Natural killer cell (primary cell): ENCODE data around the gene TIMP2. TPM values are rescaled to one million over a fixed set of nuclear protein-coding genes. Genes with fewer than 3 reads are reported as not detected.

Experiments
- ATAC-seq, 3 donors: fragments of 150-1000 bp in 2 of 3; fragments of 200-7000 bp in 1 of 3; cut with Tn5 transposase; 1 replicate in 1 of 3; 2 replicates in 2 of 3; pipeline ENCODE4 v1.10.0; 2021; ENCODE audit warnings: mild to moderate bottlenecking in 2 of 3, moderate library complexity in 2 of 3
- DNase-seq, 2 donors: peaks; one replicate each; pipeline versions ENCODE4 v3.0.0 to v3.0.0-alpha.2; 2013 to 2021; ENCODE audit warnings: mixed read lengths in 1 of 2
- H3K27ac ChIP-seq: one replicate; pipeline ENCODE4 v1.5.1; 2013; ENCODE audit warnings: mild to moderate bottlenecking, low read length
- H3K27me3 ChIP-seq: one replicate; pipeline ENCODE4 v1.6.1; 2013; ENCODE audit warnings: low read length; ENCODE audit not compliant: control insufficient read depth, insufficient read depth
- H3K36me3 ChIP-seq: one replicate; pipeline ENCODE4 v1.6.1; 2013; ENCODE audit warnings: low read length; ENCODE audit not compliant: control insufficient read depth, insufficient read depth
- H3K4me1 ChIP-seq: one replicate; pipeline ENCODE4 v1.6.1; 2013; ENCODE audit warnings: low read length; ENCODE audit not compliant: control insufficient read depth, insufficient read depth
- H3K4me3 ChIP-seq: one replicate; pipeline ENCODE4 v1.5.1; 2013; ENCODE audit warnings: low read length
- H3K9me3 ChIP-seq: one replicate; pipeline ENCODE4 v1.6.1; 2013; ENCODE audit warnings: low read length; ENCODE audit not compliant: control insufficient read depth, insufficient read depth
- H3K27ac Mint-ChIP-seq, 2 donors: one replicate each; pipeline ENCODE4 v1.8.0; 2022; ENCODE audit warnings: mild to moderate bottlenecking in 2 of 2, mixed read lengths in 2 of 2, moderate library complexity in 1 of 2
- H3K27me3 Mint-ChIP-seq, 2 donors: one replicate each; pipeline ENCODE4 v1.8.0; 2022; ENCODE audit warnings: low read depth in 2 of 2, mixed read lengths in 2 of 2
- H3K36me3 Mint-ChIP-seq: one replicate; pipeline ENCODE4 v1.8.0; 2022; ENCODE audit warnings: mixed read lengths
- H3K4me1 Mint-ChIP-seq, 2 donors: one replicate each; pipeline ENCODE4 v1.8.0; 2022; ENCODE audit warnings: mixed read lengths in 2 of 2
- H3K4me3 Mint-ChIP-seq: one replicate; pipeline ENCODE4 v1.8.0; 2022; ENCODE audit warnings: mild to moderate bottlenecking, moderate library complexity, mixed read lengths
- H3K9me3 Mint-ChIP-seq, 2 donors: one replicate each; pipeline ENCODE4 v1.8.0; 2022; ENCODE audit warnings: mixed read lengths in 2 of 2
- CTCF ChIP-seq: fragments of 200-600 bp; IDR thresholded peaks from one replicate; pipeline ENCODE4 v1.8.0; 2022; ENCODE audit warnings: antibody characterized with exemption
- WGBS: methylation state at CpG from one replicate; pipeline ENCODE4 v1.1.7; 2013; ENCODE audit warnings: missing lambda C conversion rate; ENCODE audit not compliant: insufficient coverage; 5-methylcytosine and 5-hydroxymethylcytosine counted together
- intact Hi-C: fragments of 100-400 bp; cut with micrococcal nuclease; formaldehyde crosslinking; loops from one replicate; pipeline ENCODE4 v1.14.2; 2022
- total RNA-seq, 4 donors: library from RNA; stranded (reverse); fragments of 120-200 nt in 1 of 4; gene quantifications; one replicate each; pipeline versions ENCODE4 v1.2.3 to v1.2.4, GENCODE V29; 2013 to 2022

The TIMP2 gene
- total RNA-seq, 3 donors from 2014 or later (not counting 1 experiment from before 2014, with no cell fraction given), result 3.6 to 8.2 (median 7.1) TPM

- Mint-ChIP-seq H3K4me3 (no peak overlapping the region), H3K4me1 (peaks cover 6 to 24% of the 10 kb centered on the region in 2 donors), H3K36me3 (no peaks in the 10 kb centered on the region), H3K27me3 (peaks cover 15 to 20% of the 10 kb centered on the region in 2 donors), H3K27ac (no peak overlapping the region), H3K9me3 (no peaks in the 10 kb centered on the region)
- Histone ChIP-seq H3K4me1 (peaks cover 19% of the 10 kb centered on the region), H3K36me3 (no peaks in the 10 kb centered on the region), H3K27ac (no peak overlapping the region), H3K9me3 (no peaks in the 10 kb centered on the region), H3K4me3 (no peak overlapping the region), H3K27me3 (no peaks in the 10 kb centered on the region)
- intact Hi-C loops, result no loop called here
- ATAC-seq, result no peak
- TF ChIP-seq CTCF, result no peak
- DNase-seq, result no peak
- WGBS, result 51% methylated on average over 9 of the region's 9 CpGs
These were observed 49.7 kb downstream of the TIMP2 start for GRCh38 chr17:78875363-78876093.

GRCh38 chr17:78873519-78874340, 51.5 kb downstream of the TIMP2 start:
- Mint-ChIP-seq H3K36me3 (no peaks in the 10 kb centered on the region), H3K9me3 (no peaks in the 10 kb centered on the region), H3K27me3 (peaks cover 15 to 16% of the 10 kb centered on the region in 2 donors), H3K27ac (no peak overlapping the region), H3K4me3 (no peak overlapping the region), H3K4me1 (peaks cover 0 to 8% of the 10 kb centered on the region in 2 donors)
- H3K4me1 ChIP-seq, result peaks cover 4% of the 10 kb centered on the region
- H3K27me3 ChIP-seq, result no peaks in the 10 kb centered on the region
- no peak overlapping the region for H3K4me3 ChIP-seq
- no peak overlapping the region for H3K27ac ChIP-seq
- 74% methylated on average over 21 of the region's 21 CpGs for WGBS
- intact Hi-C loops, result no loop called here
- no peak for TF ChIP-seq CTCF
- DNase-seq (no peak), ATAC-seq (no peak)
- H3K36me3 ChIP-seq, result no peaks in the 10 kb centered on the region
- H3K9me3 ChIP-seq, result no peaks in the 10 kb centered on the region

GRCh38 chr17:78872486-78872885, 52.7 kb downstream of the TIMP2 start:
- no peaks in the 10 kb centered on the region for H3K36me3 ChIP-seq
- H3K4me1 ChIP-seq, result peaks cover 4% of the 10 kb centered on the region
- Mint-ChIP-seq H3K4me3 (no peak overlapping the region), H3K27me3 (peaks cover 15 to 16% of the 10 kb centered on the region in 2 donors), H3K4me1 (peaks cover 0 to 4% of the 10 kb centered on the region in 2 donors), H3K27ac (no peak overlapping the region), H3K9me3 (no peaks in the 10 kb centered on the region), H3K36me3 (no peaks in the 10 kb centered on the region)
- ATAC-seq (no peak), DNase-seq (no peak)
- intact Hi-C loops, result no loop called here
- no peak overlapping the region for H3K4me3 ChIP-seq
- TF ChIP-seq CTCF, result no peak
- H3K27ac ChIP-seq, result no peak overlapping the region
- no peaks in the 10 kb centered on the region for H3K9me3 ChIP-seq
- WGBS, result 84% methylated on average over 6 of the region's 6 CpGs
- no peaks in the 10 kb centered on the region for H3K27me3 ChIP-seq
